Fibroblast of gingiva (primary cell): ENCODE results near the gene BST1.
A peak's percentile ranks its signal among the peaks of the same experiment; 100 is the strongest.

Source experiments
- DNase-seq: peaks from one replicate; pipeline ENCODE4 v3.0.0-alpha.2; 2011; ENCODE audit warnings: low read depth

Gene BST1

DNA sequence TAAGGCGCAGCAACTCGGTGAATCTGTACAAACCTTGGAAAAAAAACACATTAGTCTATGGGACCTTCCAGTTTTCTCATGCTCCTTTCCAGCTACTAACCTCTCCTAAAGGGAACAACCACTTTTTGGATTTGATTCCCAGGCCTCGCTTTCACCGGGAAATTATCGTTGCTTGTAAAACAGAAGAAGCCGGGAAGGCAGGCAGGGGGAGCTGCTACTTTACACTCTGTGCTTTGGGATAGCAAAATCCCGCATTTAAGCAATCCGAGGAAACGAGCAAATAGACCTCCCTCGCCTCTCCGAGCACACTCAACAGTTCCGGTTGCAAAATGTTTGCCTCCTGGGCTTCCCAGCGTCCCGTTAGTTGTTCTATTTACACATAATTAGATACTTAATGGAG is 76.4 kb downstream of the BST1 start:
- DNase-seq = peak; percentile 55

DNA sequence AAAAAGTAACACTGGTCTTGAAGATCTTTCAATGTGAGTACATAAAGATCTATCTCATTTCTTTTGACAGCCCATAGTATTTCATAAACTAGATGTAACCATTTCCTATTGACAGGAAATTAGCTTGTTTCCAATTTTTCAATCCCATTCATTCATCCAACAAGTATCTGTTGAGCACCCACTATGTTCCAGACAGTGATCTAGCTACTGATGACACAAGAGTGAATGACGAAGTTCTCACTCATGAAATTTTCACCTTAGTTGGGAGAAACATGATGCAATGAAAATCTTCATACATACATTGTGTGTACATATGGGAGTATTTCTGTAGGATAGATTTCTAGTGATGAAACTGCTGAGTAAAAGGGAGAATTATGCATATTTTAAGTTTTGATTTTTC is 76.9 kb downstream of the BST1 start:
- DNase-seq = no peak

DNA sequence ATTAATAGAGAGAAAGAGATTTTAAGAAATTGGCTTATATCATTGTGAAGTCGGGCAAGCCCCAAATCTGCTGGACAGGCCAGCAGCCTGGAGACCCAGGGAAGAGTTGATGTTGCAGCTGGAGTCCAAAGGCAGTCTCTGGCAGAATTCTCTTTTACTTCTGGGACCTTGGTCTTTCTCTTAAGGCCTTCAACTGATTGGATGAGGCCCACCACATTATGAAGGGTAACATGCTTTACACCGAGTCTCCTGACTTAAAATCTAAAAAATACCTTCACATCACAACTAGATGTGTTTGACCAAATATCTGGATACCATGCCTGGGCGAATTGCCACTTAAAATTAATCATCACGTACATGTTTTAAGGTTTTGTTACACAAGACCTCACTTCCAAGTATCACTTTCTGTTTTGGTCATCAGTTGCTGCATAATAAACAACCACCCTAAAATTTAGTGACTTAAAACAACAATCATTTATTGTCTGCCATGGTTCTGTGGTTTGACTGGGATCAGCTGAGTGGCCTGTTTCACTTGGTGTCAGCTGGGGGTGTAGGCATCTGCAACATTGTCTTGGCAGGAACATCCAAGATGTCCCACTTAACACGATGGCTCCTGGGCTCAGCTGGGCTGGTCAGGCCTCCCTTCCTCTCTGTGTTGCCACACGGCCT is 78.7 kb downstream of the BST1 start:
- no peak for DNase-seq
